GM19351 (cell line): ENCODE data around the gene LCN9.
"Not testable (repeated sequence)": the region's sequence is repeated elsewhere in the genome, so short reads cannot be mapped to it uniquely, and the experiment has no call there.

Source experiments
- ATAC-seq: cut with Tn5 transposase; IDR thresholded peaks from one replicate; pipeline ENCODE4 v1.9.1; 2021; ENCODE audit warnings: mild to moderate bottlenecking, moderate library complexity; ENCODE audit not compliant: unreplicated experiment

The LCN9 gene

GRCh38 chr9:135670721-135671590 lies 7.8 kb downstream of the LCN9 start:
- no peak for ATAC-seq

- ATAC-seq = no peak
Observed at GRCh38 chr9:135671591-135672041, 8.5 kb downstream of the LCN9 start.

GRCh38 chr9:135672786-135673185 lies 9.7 kb downstream of the LCN9 start:
- ATAC-seq = not testable (repeated sequence)

- ATAC-seq = no peak
Observed at GRCh38 chr9:135673941-135674340, 10.8 kb downstream of the LCN9 start.

- no peak for ATAC-seq
Observed at GRCh38 chr9:135674977-135675376, 11.9 kb downstream of the LCN9 start.

- ATAC-seq = no peak
Observed at GRCh38 chr9:135676891-135677290, 13.8 kb downstream of the LCN9 start.

- ATAC-seq = no peak
Observed at GRCh38 chr9:135677641-135678168, 14.6 kb downstream of the LCN9 start.

- ATAC-seq = no peak
Observed at GRCh38 chr9:135678236-135679017, 15.3 kb downstream of the LCN9 start.

- ATAC-seq = no peak
Observed at GRCh38 chr9:135680056-135680455, 16.9 kb downstream of the LCN9 start.

GRCh38 chr9:135681161-135681560 lies 18.1 kb downstream of the LCN9 start:
- no peak for ATAC-seq

GRCh38 chr9:135683401-135684034 lies 20.4 kb downstream of the LCN9 start:
- ATAC-seq = no peak

GRCh38 chr9:135684691-135685090 lies 21.6 kb downstream of the LCN9 start:
- ATAC-seq = no peak

GRCh38 chr9:135687216-135687615 lies 24.1 kb downstream of the LCN9 start:
- no peak for ATAC-seq

- ATAC-seq = no peak
Observed at GRCh38 chr9:135689011-135689410, 25.9 kb downstream of the LCN9 start.

GRCh38 chr9:135690836-135691570 lies 27.9 kb downstream of the LCN9 start:
- no peak for ATAC-seq

GRCh38 chr9:135692410-135692809 lies 29.3 kb downstream of the LCN9 start:
- ATAC-seq = no peak

- no peak for ATAC-seq
Observed at GRCh38 chr9:135693265-135693664, 30.2 kb downstream of the LCN9 start.

GRCh38 chr9:135693771-135694170 lies 30.7 kb downstream of the LCN9 start:
- no peak for ATAC-seq

- ATAC-seq = no peak
Observed at GRCh38 chr9:135694414-135694813, 31.3 kb downstream of the LCN9 start.

GRCh38 chr9:135695036-135695435 lies 31.9 kb downstream of the LCN9 start:
- no peak for ATAC-seq

GRCh38 chr9:135695642-135696041 lies 32.5 kb downstream of the LCN9 start:
- no peak for ATAC-seq
